GM19452 (cell line): ENCODE measurements around the gene LZTR1.

Experiments used
- ATAC-seq: cut with Tn5 transposase; IDR thresholded peaks from one replicate; pipeline ENCODE4 v1.9.1; 2021; ENCODE audit not compliant: unreplicated experiment

LZTR1 gene

GRCh38 chr22:20949698-20950183 is 32.4 kb upstream of the LZTR1 start:
- no peak for ATAC-seq

- ATAC-seq = no peak
Measured at GRCh38 chr22:20951151-20951931, 30.8 kb upstream of the LZTR1 start.

GRCh38 chr22:20951932-20952380 is 30.1 kb upstream of the LZTR1 start:
- no peak for ATAC-seq

GRCh38 chr22:20952544-20953341 is 29.4 kb upstream of the LZTR1 start:
- no peak for ATAC-seq

GRCh38 chr22:20953342-20953608 is 28.8 kb upstream of the LZTR1 start:
- ATAC-seq = no peak

GRCh38 chr22:20953668-20954500 is 28.2 kb upstream of the LZTR1 start:
- no peak for ATAC-seq

- ATAC-seq = no peak
Measured at GRCh38 chr22:20955548-20955947, 26.5 kb upstream of the LZTR1 start.

- no peak for ATAC-seq
Measured at GRCh38 chr22:20956258-20957101, 25.6 kb upstream of the LZTR1 start.

- ATAC-seq = no peak
Measured at GRCh38 chr22:20957102-20957682, 24.9 kb upstream of the LZTR1 start.

GRCh38 chr22:20957683-20958431 is 24.2 kb upstream of the LZTR1 start:
- ATAC-seq = no peak

- ATAC-seq = no peak
Measured at GRCh38 chr22:20959578-20960461, 22.3 kb upstream of the LZTR1 start.

- ATAC-seq = no peak
Measured at GRCh38 chr22:20960609-20961008, 21.5 kb upstream of the LZTR1 start.

GRCh38 chr22:20962491-20962945 is 19.6 kb upstream of the LZTR1 start:
- no peak for ATAC-seq

GRCh38 chr22:20963201-20964052 is 18.7 kb upstream of the LZTR1 start:
- no peak for ATAC-seq

- ATAC-seq = no peak
Measured at GRCh38 chr22:20964090-20964798, 17.9 kb upstream of the LZTR1 start.

GRCh38 chr22:20964799-20965103 is 17.3 kb upstream of the LZTR1 start:
- no peak for ATAC-seq
